Adrenal gland (tissue), 12 donors: ENCODE results near the gene XCL2. TPM values are rescaled to one million over a fixed set of nuclear protein-coding genes. Genes with fewer than 3 reads are reported as not detected.

Experiments
- DNase-seq, 7 donors: peaks; one replicate each; pipeline ENCODE4 v3.0.0-alpha.2; 2019 to 2020
- H3K27ac ChIP-seq, 5 donors: fragments of 200-600 bp; sonication (generic) in 4 of 5; 1 replicate in 3 of 5; 2 replicates in 2 of 5; pipeline versions ENCODE4 v1.5.1 to v1.8.0; 2016 to 2020; ENCODE audit warnings: mild to moderate bottlenecking in 1 of 5
- H3K27me3 ChIP-seq: fragments of 200-600 bp; 2 replicates; pipeline ENCODE4 v1.8.0; 2021
- H3K36me3 ChIP-seq, 2 donors: fragments of 200-600 bp; replicated peaks in 1 of 2; 1 replicate in 1 of 2; 2 replicates in 1 of 2; pipeline versions ENCODE4 v1.5.1 to v1.8.0; 2018 to 2022
- H3K4me1 ChIP-seq, 2 donors: fragments of 200-600 bp; replicated peaks in 1 of 2; 1 replicate in 1 of 2; 2 replicates in 1 of 2; pipeline versions ENCODE4 v1.5.1 to v1.8.0; 2018 to 2021
- H3K4me3 ChIP-seq, 4 donors: fragments of 200-600 bp; sonication (generic) in 3 of 4; one replicate each; pipeline ENCODE4 v1.5.1; 2016 to 2018
- H3K9me3 ChIP-seq, 3 donors: fragments of 200-600 bp; sonication (generic) in 1 of 3; replicated peaks in 1 of 3; 1 replicate in 2 of 3; 2 replicates in 1 of 3; pipeline versions ENCODE4 v1.5.1 to v1.8.0; 2016 to 2021
- POLR2A ChIP-seq, 2 donors: fragments of 450-650 bp; IDR thresholded peaks; one replicate each; pipeline ENCODE4 v1.6.1; 2017; ENCODE audit warnings: antibody characterized with exemption in 2 of 2, mild to moderate bottlenecking in 2 of 2, moderate library complexity in 1 of 2
- WGBS, 4 donors: extraction: QIAGEN DNeasy Blood & Tissue Kit in 2 of 4; methylation state at CpG; one replicate each; pipeline versions ENCODE4 v1.1.5 to v1.1.7; 2013 to 2017; 5-methylcytosine and 5-hydroxymethylcytosine counted together
- intact Hi-C, 2 donors: fragments of 100-400 bp; cut with DNase I; formaldehyde crosslinking; loops; one replicate each; pipeline versions ENCODE4 v1.14.1 to v1.15.0; 2022 to 2023
- polyA plus RNA-seq, 3 donors: library from polyadenylated mRNA; stranded (reverse); fragments of 200-250 nt in 2 of 3; fragments of 350-450 nt in 1 of 3; fragmentation: Illumina TruSeq in 1 of 3; extraction: RNeasy Lipid Tissue Mini Kit (QIAGEN cat#74804) in 1 of 3; gene quantifications; one replicate each; pipeline ENCODE4 v1.2.3, GENCODE V29; 2013 to 2014
- total RNA-seq, 9 donors: library from RNA; depleted of rRNA in 4 of 9; stranded (reverse); fragments of >200 nt in 4 of 9; fragments of 120-200 nt in 1 of 9; fragmentation: NEBNext Ultra II Directional in 1 of 9; extraction: Animal tissue kit (Norgen Biotek cat#: 25700) in 1 of 9; gene quantifications; one replicate each; pipeline versions ENCODE4 v1.1.0 to v1.2.4, GENCODE V29; 2013 to 2023
- TF ChIP-seq, protein P1 (sequence below), 6 experiments: fragments of 450-650 bp in 4 of 6; fragments of 200-600 bp in 2 of 6; sonication (generic) in 1 of 6; IDR thresholded peaks; 1 replicate in 5 of 6; 2 replicates in 1 of 6; pipeline versions ENCODE4 v1.5.1 to v1.8.0; 2016 to 2021; ENCODE audit warnings: antibody characterized with exemption in 6 of 6, mild to moderate bottlenecking in 2 of 6, moderate library complexity in 1 of 6
- donor health status: healthy with polysubstance abuse.
- donor health status: Bipolar disorder and iron deficiency.
- donor health status: DM: yes; HTN: yes; CAD: no.
- donor health status: DM: no; HTN: no; CAD: no.
- donor health status: DM: no; HTN: no; CAD: no.
- donor health status: DM: yes; HTN: yes; CAD: no.

Gene XCL2
- total and polyA plus RNA-seq, 12 donors = 0.33 to 1.5 (median 0.33) TPM; not detected in 9

DNA sequence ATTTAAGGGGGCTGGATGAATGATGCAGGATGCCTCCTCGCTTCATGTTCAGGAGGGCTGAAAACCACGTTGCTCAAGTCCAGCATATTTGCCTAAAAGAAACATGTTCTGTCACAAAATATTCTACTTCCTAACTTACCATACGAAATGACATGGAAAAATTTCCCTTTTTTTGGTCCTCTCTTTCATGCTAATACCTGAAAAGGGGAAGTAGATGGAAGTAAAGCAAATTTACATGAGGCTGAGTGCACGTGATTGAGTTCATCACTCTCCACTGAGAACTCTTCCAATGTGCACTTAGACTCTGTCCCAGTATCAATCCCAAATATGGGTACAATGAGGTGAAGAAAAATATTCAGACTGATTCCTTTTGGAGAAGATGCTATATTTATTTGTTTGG is 23.0 kb downstream of the XCL2 start:
- intact Hi-C loops = no loop called here
- Histone ChIP-seq H3K27me3 (no peaks in the 10 kb centered on the region), H3K36me3 (no peaks in the 10 kb centered on the region), H3K9me3 (no peaks in the 10 kb centered on the region), H3K4me1 (no peaks in the 10 kb centered on the region), H3K27ac (no peak overlapping the region), H3K4me3 (no peak overlapping the region)
- no peak for DNase-seq
- WGBS, 4 donors = 62 to 70% (median 67%) methylated on average over 4 of the region's 4 CpGs
- TF ChIP-seq, protein P1, sequence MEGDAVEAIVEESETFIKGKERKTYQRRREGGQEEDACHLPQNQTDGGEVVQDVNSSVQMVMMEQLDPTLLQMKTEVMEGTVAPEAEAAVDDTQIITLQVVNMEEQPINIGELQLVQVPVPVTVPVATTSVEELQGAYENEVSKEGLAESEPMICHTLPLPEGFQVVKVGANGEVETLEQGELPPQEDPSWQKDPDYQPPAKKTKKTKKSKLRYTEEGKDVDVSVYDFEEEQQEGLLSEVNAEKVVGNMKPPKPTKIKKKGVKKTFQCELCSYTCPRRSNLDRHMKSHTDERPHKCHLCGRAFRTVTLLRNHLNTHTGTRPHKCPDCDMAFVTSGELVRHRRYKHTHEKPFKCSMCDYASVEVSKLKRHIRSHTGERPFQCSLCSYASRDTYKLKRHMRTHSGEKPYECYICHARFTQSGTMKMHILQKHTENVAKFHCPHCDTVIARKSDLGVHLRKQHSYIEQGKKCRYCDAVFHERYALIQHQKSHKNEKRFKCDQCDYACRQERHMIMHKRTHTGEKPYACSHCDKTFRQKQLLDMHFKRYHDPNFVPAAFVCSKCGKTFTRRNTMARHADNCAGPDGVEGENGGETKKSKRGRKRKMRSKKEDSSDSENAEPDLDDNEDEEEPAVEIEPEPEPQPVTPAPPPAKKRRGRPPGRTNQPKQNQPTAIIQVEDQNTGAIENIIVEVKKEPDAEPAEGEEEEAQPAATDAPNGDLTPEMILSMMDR (IDR thresholded peaks at IDR 0.05) = no peak
- TF ChIP-seq POLR2A (IDR thresholded peaks at IDR 0.05) = no peak

DNA sequence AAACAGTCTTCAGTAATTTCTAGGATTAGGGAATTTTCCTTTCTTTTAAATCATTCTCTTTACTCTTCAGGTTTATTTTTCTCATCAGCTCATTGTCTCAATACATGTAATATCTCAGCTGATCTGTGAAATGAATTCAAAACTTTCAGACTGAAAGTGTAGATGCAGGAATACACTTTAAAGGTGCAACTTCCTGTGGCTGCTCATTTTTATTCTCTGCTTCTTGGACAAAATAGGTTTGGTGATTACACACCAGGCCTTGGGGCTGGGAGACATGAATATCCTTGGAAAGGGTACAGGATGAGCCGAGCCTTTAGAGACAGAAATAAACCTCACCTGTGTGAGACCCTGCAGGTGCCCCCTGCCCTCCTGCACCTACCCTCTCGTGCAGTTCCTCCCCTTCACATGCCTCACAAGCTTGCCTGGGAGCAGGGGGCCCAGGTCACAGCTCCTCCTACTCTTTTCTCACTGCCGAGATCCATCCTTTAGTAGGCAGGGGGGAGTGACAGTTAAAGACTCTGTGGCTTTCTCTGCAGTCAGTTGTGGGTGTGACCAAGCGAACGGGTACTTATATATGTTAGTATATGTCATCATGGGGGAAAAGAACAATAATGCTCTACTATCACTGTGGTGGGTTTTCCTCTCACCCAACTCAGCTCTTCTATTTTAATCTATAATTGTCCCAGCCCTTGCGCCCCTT is 23.6 kb downstream of the XCL2 start:
- no peaks in the 10 kb centered on the region for H3K36me3 ChIP-seq
- H3K27me3 ChIP-seq = no peaks in the 10 kb centered on the region
- no peak overlapping the region for H3K4me3 ChIP-seq
- 50 to 57% (median 53%) methylated on average over 6 of the region's 6 CpGs for WGBS, 4 donors
- intact Hi-C loops = no loop called here
- DNase-seq = no peak
- H3K9me3 ChIP-seq = no peaks in the 10 kb centered on the region
- H3K27ac ChIP-seq = no peak overlapping the region
- H3K4me1 ChIP-seq = no peaks in the 10 kb centered on the region
- TF ChIP-seq, protein P1 (IDR thresholded peaks at IDR 0.05) = no peak
- TF ChIP-seq POLR2A (IDR thresholded peaks at IDR 0.05) = no peak

GRCh38 chr1:168518813-168519212 is 25.0 kb downstream of the XCL2 start:
- Histone ChIP-seq H3K9me3 (no peaks in the 10 kb centered on the region), H3K27me3 (no peaks in the 10 kb centered on the region), H3K27ac (no peak overlapping the region), H3K4me1 (no peaks in the 10 kb centered on the region), H3K4me3 (no peak overlapping the region), H3K36me3 (no peaks in the 10 kb centered on the region)
- TF ChIP-seq, protein P1 (IDR thresholded peaks at IDR 0.05) = no peak
- no peak for TF ChIP-seq POLR2A (IDR thresholded peaks at IDR 0.05)
- WGBS, 4 donors = 79 to 94% (median 87%) methylated on average over 1 of the region's 1 CpG
- DNase-seq = no peak
- intact Hi-C loops = no loop called here

GRCh38 chr1:168518201-168518689 is 25.6 kb downstream of the XCL2 start:
- H3K4me3 ChIP-seq = no peak overlapping the region
- H3K27me3 ChIP-seq = no peaks in the 10 kb centered on the region
- 74 to 83% (median 80%) methylated on average over 4 of the region's 4 CpGs for WGBS, 4 donors
- no peak overlapping the region for H3K27ac ChIP-seq
- no peak for DNase-seq
- intact Hi-C loops = no loop called here
- no peaks in the 10 kb centered on the region for H3K4me1 ChIP-seq
- no peak for TF ChIP-seq POLR2A (IDR thresholded peaks at IDR 0.05)
- TF ChIP-seq, protein P1 (IDR thresholded peaks at IDR 0.05) = no peak
- no peaks in the 10 kb centered on the region for H3K9me3 ChIP-seq
- no peaks in the 10 kb centered on the region for H3K36me3 ChIP-seq
